Thyroid gland (tissue), 4 donors: ENCODE measurements around the gene COL5A3.

Experiments used
- POLR2A ChIP-seq, 2 donors: fragments of 450-650 bp; IDR thresholded peaks; one replicate each; pipeline ENCODE4 v1.6.1; 2017; ENCODE audit warnings: antibody characterized with exemption in 2 of 2, mild to moderate bottlenecking in 2 of 2, moderate library complexity in 1 of 2
- TF ChIP-seq, protein P1 (sequence below), 6 experiments: fragments of 200-600 bp in 3 of 6; fragments of 450-650 bp in 3 of 6; sonication (generic) in 3 of 6; IDR thresholded peaks; one replicate each; pipeline ENCODE4 v1.5.1; 2016 to 2019; ENCODE audit warnings: antibody characterized with exemption in 6 of 6, mild to moderate bottlenecking in 2 of 6, inconsistent platforms in 1 of 6, moderate library complexity in 1 of 6

- TF ChIP-seq, protein P1, sequence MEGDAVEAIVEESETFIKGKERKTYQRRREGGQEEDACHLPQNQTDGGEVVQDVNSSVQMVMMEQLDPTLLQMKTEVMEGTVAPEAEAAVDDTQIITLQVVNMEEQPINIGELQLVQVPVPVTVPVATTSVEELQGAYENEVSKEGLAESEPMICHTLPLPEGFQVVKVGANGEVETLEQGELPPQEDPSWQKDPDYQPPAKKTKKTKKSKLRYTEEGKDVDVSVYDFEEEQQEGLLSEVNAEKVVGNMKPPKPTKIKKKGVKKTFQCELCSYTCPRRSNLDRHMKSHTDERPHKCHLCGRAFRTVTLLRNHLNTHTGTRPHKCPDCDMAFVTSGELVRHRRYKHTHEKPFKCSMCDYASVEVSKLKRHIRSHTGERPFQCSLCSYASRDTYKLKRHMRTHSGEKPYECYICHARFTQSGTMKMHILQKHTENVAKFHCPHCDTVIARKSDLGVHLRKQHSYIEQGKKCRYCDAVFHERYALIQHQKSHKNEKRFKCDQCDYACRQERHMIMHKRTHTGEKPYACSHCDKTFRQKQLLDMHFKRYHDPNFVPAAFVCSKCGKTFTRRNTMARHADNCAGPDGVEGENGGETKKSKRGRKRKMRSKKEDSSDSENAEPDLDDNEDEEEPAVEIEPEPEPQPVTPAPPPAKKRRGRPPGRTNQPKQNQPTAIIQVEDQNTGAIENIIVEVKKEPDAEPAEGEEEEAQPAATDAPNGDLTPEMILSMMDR (IDR thresholded peaks at IDR 0.05): no peak
- TF ChIP-seq POLR2A (IDR thresholded peaks at IDR 0.05): no peak
Measured at GRCh38 chr19:10044390-10044789, 34.1 kb upstream of the COL5A3 start.
